Epithelial cell of esophagus (primary cell): ENCODE data around the gene ZFP69B.
A peak's percentile ranks its signal among the peaks of the same experiment; 100 is the strongest.
"Not testable (repeated sequence)": the region's sequence is repeated elsewhere in the genome, so short reads cannot be mapped to it uniquely, and the experiment has no call there.

ENCODE experiments used
- DNase-seq: peaks from one replicate; pipeline ENCODE4 v3.0.0; 2010; ENCODE audit warnings: low read depth
- H3K4me3 ChIP-seq: 2 replicates; pipeline ENCODE4 v1.5.1; 2011; ENCODE audit warnings: mild to moderate bottlenecking, low read length, control low read depth
- TF ChIP-seq, protein P1 (sequence below): IDR thresholded peaks from 2 replicates; pipeline ENCODE4 v1.5.1; 2011; ENCODE audit warnings: low read depth, mild to moderate bottlenecking, low read length, control low read depth, inconsistent platforms; ENCODE audit not compliant: insufficient read depth; ENCODE audit errors: missing control alignments

The ZFP69B gene

DNA sequence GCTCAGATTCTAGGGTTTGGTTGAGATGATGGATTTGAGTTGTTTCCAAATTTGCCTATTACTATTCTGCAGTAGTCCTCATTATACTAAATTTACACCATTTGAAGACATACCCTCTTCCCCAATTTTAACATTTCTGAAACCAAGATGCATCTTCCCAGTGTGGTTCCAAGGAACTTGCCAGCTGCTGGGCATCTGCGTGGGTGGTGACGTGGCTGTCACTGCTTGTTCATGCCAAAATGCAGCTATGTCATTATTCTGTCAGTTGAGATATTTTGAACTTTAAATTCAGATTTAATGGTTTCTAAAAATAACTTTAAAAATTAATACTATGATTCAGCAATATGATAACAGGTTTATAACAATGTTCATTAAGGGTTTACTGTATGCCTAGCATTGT, 28.0 kb downstream of the ZFP69B start:
- TF ChIP-seq, protein P1, sequence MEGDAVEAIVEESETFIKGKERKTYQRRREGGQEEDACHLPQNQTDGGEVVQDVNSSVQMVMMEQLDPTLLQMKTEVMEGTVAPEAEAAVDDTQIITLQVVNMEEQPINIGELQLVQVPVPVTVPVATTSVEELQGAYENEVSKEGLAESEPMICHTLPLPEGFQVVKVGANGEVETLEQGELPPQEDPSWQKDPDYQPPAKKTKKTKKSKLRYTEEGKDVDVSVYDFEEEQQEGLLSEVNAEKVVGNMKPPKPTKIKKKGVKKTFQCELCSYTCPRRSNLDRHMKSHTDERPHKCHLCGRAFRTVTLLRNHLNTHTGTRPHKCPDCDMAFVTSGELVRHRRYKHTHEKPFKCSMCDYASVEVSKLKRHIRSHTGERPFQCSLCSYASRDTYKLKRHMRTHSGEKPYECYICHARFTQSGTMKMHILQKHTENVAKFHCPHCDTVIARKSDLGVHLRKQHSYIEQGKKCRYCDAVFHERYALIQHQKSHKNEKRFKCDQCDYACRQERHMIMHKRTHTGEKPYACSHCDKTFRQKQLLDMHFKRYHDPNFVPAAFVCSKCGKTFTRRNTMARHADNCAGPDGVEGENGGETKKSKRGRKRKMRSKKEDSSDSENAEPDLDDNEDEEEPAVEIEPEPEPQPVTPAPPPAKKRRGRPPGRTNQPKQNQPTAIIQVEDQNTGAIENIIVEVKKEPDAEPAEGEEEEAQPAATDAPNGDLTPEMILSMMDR = no peak
- H3K4me3 ChIP-seq = peak overlapping the region; percentile 73
- no peak for DNase-seq

DNA sequence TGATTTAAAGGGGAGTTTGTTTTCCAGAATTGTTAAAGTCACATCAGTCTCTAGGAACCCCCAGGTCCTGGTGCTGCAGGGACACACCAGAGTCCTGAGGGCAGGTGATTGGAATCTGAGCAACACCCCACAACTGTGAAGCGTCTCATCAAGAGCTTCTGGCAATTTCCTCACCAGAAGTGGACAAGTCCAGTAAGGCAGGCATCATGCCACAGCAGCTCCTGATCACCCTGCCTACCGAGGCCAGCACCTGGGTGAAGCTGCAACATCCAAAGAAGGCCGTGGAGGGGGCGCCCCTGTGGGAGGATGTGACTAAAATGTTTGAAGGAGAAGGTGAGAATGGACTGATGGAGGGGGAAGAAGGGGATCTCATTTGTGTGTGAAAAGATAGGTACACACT, 28.9 kb downstream of the ZFP69B start:
- no peak for DNase-seq
- H3K4me3 ChIP-seq = no peak overlapping the region
- TF ChIP-seq, protein P1 = no peak

DNA sequence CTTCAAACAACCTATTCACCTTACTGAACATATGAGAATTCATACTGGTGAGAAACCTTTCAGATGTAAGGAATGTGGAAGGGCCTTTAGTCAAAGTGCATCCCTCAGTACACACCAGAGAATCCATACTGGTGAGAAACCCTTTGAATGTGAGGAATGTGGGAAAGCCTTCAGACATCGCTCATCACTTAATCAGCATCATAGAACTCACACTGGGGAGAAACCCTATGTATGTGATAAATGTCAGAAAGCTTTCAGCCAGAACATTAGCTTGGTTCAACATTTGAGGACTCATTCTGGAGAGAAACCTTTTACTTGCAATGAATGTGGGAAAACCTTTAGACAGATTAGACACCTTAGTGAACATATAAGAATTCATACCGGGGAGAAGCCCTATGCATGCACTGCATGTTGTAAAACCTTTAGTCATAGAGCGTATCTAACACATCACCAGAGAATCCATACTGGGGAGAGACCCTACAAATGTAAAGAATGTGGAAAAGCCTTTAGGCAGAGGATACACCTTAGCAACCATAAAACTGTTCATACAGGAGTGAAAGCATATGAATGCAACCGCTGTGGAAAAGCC, 45.1 kb downstream of the ZFP69B start:
- DNase-seq = no peak

GRCh38 chr1:40502651-40503050, 52.4 kb downstream of the ZFP69B start:
- not testable (repeated sequence) for H3K4me3 ChIP-seq, DNase-seq

More for the DNA sequence above, 45.1 kb downstream of the ZFP69B start:
- TF ChIP-seq, protein P1 = no peak
- H3K4me3 ChIP-seq = no peak overlapping the region

- TF ChIP-seq, protein P1 = no peak
- H3K4me3 ChIP-seq = peak overlapping the region; percentile 79
- no peak for DNase-seq
These were observed 57.7 kb downstream of the ZFP69B start for GRCh38 chr1:40507973-40508372.

DNA sequence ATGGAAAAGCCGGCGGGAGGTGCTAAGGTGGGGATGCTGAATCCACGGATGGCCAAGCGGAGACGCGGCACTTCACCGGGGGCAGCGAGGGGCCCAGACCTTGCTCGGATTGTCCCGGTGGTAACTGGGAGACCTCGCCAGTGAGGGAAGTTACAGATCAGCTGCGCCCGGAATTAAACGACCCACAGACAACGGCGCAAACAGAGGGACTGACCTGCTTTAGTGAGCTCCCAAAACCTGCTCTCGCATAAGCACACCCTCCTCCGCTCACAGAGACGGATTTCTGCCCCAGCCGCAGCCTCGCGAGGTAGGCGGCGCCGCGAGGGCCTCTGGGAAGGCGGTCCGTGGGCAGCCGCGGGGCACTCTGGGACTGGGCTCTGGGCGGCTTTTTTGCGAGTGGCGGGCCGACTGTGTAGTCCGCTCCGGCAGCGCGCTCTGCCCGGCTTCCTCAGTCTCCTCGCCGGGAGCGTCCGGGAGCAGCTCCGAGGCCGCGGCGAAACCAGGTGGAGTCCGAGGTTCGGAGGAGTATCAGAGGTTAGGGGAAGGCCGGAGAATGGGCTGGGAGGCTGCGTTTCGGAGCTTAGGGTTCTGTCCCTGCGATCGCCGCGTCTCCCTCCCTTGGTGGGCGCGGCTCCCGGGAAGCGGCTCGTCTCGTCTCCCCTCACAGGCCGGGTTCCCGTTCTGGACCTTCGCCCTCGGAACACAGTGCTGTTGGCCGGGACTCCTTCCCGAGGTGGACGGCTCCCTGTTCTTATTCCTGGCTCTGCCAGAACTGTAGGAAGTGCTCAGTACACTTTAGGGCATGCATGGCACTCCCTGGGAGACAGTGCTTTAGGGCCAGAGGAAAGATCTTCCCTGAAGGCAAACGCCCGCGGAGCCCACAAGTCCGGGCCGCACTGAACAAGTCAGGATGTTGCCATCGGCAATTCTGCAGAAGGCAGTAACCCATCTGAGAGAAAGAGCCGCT, 58.4 kb downstream of the ZFP69B start, which contains the start of gene EXO5:
Gene EXO5 (plus strand): TSS at position 393 of the 967 bp plus-strand sequence. CDS start 5,778 bp downstream, outside the sequence.
- DNase-seq = peak; percentile 74
- peak within 1 kb of the TSS; percentile 79 for H3K4me3 ChIP-seq
- TF ChIP-seq, protein P1 = no peak
